Spleen (tissue), 7 donors: ENCODE measurements around the gene OR5AL1.

Experiments used
- POLR2A ChIP-seq, 3 donors: fragments of 450-650 bp; IDR thresholded peaks; one replicate each; pipeline ENCODE4 v1.5.1; 2017; ENCODE audit warnings: antibody characterized with exemption in 3 of 3, mild to moderate bottlenecking in 1 of 3
- TF ChIP-seq, protein P1 (sequence below), 11 experiments: fragments of 200-600 bp in 7 of 11; fragments of 450-650 bp in 4 of 11; sonication (generic) in 4 of 11; IDR thresholded peaks in 8 of 11; conservative IDR thresholded peaks in 3 of 11; 1 replicate in 7 of 11; 2 replicates in 4 of 11; pipeline versions ENCODE4 v1.4.0 to v1.8.0; 2016 to 2021; ENCODE audit warnings: antibody characterized with exemption in 11 of 11, inconsistent platforms in 4 of 11, mild to moderate bottlenecking in 1 of 11
- donor health status: DM: no; HTN: no; CAD: no; lungs with moderate emphysema.
- donor health status: DM: no; HTN: no; CAD: no.
- donor health status: DM: no; HTN: no; CAD: no.

- TF ChIP-seq, protein P1, sequence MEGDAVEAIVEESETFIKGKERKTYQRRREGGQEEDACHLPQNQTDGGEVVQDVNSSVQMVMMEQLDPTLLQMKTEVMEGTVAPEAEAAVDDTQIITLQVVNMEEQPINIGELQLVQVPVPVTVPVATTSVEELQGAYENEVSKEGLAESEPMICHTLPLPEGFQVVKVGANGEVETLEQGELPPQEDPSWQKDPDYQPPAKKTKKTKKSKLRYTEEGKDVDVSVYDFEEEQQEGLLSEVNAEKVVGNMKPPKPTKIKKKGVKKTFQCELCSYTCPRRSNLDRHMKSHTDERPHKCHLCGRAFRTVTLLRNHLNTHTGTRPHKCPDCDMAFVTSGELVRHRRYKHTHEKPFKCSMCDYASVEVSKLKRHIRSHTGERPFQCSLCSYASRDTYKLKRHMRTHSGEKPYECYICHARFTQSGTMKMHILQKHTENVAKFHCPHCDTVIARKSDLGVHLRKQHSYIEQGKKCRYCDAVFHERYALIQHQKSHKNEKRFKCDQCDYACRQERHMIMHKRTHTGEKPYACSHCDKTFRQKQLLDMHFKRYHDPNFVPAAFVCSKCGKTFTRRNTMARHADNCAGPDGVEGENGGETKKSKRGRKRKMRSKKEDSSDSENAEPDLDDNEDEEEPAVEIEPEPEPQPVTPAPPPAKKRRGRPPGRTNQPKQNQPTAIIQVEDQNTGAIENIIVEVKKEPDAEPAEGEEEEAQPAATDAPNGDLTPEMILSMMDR (IDR thresholded peaks at IDR 0.05 in 8 of 11, conservative IDR thresholded peaks at IDR 0.05 in 3 of 11), result no peak
- no peak for TF ChIP-seq POLR2A (IDR thresholded peaks at IDR 0.05)
Observed at GRCh38 chr11:56457076-56457475, 44.6 kb downstream of the OR5AL1 start.
